Skeletal muscle satellite cell (primary cell): Measurements from ENCODE around the gene FHOD3.

Source experiments
- H3K27me3 ChIP-seq: 2 replicates; pipeline ENCODE4 v1.7.0; 2013; ENCODE audit warnings: low read length; ENCODE audit not compliant: control insufficient read depth, insufficient read depth
- H3K36me3 ChIP-seq: 2 replicates; pipeline ENCODE4 v1.7.0; 2013; ENCODE audit warnings: mild to moderate bottlenecking, control low read depth, low read length; ENCODE audit not compliant: insufficient read depth
- H3K4me1 ChIP-seq: 2 replicates; pipeline ENCODE4 v1.7.0; 2013; ENCODE audit warnings: low read length; ENCODE audit not compliant: control insufficient read depth, insufficient read depth
- H3K4me2 ChIP-seq: 2 replicates; pipeline ENCODE4 v1.7.0; 2013; ENCODE audit warnings: mild to moderate bottlenecking, low read length
- H3K4me3 ChIP-seq: 2 replicates; pipeline ENCODE4 v1.7.0; 2013; ENCODE audit warnings: low read length
- H3K9ac ChIP-seq: 2 replicates; pipeline ENCODE4 v1.7.0; 2013; ENCODE audit warnings: mild to moderate bottlenecking, low read depth, low read length, moderate library complexity
- H3K9me3 ChIP-seq: replicated peaks from 2 replicates; pipeline ENCODE4 v1.7.0; 2013; ENCODE audit warnings: mild to moderate bottlenecking, control low read depth, low read length

The FHOD3 gene

DNA sequence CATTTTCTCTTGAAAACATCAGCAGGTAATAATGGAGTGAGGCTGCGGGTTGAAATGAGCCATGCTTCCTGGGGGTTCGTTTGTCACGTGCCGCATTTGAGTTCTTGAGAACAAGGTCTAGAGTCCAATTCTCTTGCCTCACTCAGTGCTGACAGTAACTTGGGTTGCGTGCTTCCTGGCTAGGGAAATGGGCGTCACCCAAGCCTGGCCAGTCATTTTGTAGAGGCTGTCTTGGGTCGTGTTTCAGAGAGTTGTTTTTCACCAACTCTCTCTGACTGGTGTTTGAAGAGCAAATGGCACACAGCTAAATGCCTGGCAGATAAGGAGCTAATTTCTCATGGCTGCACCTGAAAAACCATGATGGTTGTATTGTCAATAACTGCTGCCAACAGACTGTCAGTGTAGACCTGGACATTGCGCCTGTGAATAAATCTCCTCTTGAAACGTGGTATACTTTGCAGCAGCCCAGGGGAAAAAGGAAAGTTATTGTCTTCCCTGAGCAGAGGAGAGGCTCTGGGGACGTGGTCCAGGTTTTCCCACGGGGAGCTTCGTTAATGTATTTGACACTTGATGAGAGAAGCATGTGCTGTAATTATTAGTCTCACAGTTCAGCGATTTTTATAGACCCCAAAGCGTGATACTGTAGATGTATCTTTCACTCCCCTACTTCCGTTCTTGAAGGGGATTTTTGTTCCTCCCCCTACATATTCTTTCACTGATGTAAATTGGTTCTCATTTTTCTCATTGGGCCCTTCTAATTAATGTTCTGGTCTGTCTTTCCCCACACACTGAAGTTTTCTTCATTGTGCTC lies 196.0 kb downstream of the FHOD3 start:
- H3K4me2 ChIP-seq, result peak overlapping the region; percentile 22
- H3K36me3 ChIP-seq, result no peaks in the 10 kb centered on the region
- H3K9me3 ChIP-seq, result no peaks in the 10 kb centered on the region
- H3K9ac ChIP-seq, result no peak overlapping the region
- H3K4me1 ChIP-seq, result no peaks in the 10 kb centered on the region
- no peak overlapping the region for H3K4me3 ChIP-seq
- no peaks in the 10 kb centered on the region for H3K27me3 ChIP-seq

DNA sequence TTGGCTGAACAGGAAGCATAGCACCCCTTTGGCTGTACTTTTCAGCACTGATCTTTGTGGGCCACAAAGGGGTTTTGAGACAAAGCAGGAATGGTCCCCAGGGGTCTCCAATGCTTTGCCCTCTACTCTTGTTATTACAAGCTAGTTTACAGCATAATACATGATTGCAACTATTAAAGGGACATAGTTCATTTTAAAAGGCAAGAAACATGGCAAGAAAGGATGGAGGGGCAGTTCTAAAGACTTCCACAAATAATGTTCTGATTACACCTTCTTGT lies 196.6 kb downstream of the FHOD3 start:
- Histone ChIP-seq H3K36me3 (no peaks in the 10 kb centered on the region), H3K9me3 (no peaks in the 10 kb centered on the region), H3K4me1 (no peaks in the 10 kb centered on the region), H3K4me2 (no peak overlapping the region), H3K9ac (no peak overlapping the region), H3K4me3 (no peak overlapping the region), H3K27me3 (no peaks in the 10 kb centered on the region)

DNA sequence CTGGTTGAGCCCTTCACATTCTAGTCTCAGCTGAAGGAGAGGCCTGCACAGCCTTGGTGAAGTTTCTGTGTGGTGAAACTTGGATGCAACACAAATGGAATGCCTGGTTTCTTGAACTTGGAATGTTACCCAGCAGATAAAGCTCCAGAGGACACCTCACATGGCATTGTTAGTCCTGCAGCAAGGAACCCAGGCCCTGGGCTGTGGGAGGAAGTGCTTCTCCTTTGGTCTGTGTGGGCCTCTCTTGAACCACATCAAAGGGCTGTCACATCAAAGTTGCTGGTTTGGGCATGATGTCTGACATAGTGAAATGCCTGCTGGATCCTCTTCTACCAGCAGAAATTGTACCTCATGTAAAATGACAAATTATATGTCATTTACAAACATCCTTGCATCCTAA lies 198.5 kb downstream of the FHOD3 start:
- Histone ChIP-seq H3K4me1 (no peaks in the 10 kb centered on the region), H3K4me2 (no peak overlapping the region), H3K9me3 (no peaks in the 10 kb centered on the region), H3K9ac (no peak overlapping the region), H3K4me3 (no peak overlapping the region), H3K27me3 (no peaks in the 10 kb centered on the region), H3K36me3 (no peaks in the 10 kb centered on the region)

DNA sequence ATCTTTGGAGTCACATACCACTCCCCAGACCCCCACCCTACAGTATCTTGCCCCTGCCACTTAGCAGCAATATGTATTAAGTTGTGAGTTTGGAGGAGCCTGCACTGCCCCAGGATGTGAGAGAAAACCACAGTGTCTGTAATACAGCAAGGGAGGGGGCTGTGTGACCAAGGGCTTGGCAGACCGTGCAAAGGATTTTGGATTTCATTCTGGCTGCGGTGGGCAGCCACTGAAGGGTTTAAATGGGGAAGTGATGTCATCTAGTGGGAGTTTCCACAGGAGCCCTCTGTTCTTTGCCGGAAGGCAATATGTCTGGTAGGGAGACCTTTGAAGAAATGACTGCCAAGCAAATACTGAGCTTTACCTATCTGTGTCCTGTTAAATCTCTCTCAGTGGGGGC lies 202.4 kb downstream of the FHOD3 start:
- H3K4me2 ChIP-seq, result no peak overlapping the region
- no peaks in the 10 kb centered on the region for H3K27me3 ChIP-seq
- H3K36me3 ChIP-seq, result no peaks in the 10 kb centered on the region
- H3K9me3 ChIP-seq, result no peaks in the 10 kb centered on the region
- H3K4me1 ChIP-seq, result no peaks in the 10 kb centered on the region
- H3K4me3 ChIP-seq, result no peak overlapping the region
- H3K9ac ChIP-seq, result no peak overlapping the region

DNA sequence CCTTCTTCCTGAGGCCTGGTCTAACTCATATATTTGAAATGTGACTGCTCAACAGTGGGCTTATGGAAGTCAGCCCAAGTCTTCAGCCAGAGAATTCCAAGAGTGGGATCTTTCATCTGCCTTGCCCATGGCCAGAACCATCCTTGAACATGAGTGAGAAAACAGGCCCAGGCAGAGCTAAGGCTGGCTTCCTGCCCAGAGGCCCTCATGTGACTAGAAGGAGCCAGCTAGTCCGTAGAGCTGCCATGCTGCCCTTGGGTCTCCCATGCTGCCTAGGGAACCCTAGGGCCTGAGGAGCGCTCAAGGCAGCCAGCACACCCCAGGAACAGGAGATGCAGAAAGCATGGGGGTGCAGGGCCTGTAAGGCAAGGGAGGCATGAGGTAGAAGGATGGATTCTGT lies 203.6 kb downstream of the FHOD3 start:
- H3K4me2 ChIP-seq, result no peak overlapping the region
- H3K27me3 ChIP-seq, result no peaks in the 10 kb centered on the region
- no peak overlapping the region for H3K4me3 ChIP-seq
- no peaks in the 10 kb centered on the region for H3K4me1 ChIP-seq
- H3K9ac ChIP-seq, result no peak overlapping the region
- no peaks in the 10 kb centered on the region for H3K36me3 ChIP-seq
- H3K9me3 ChIP-seq, result no peaks in the 10 kb centered on the region

DNA sequence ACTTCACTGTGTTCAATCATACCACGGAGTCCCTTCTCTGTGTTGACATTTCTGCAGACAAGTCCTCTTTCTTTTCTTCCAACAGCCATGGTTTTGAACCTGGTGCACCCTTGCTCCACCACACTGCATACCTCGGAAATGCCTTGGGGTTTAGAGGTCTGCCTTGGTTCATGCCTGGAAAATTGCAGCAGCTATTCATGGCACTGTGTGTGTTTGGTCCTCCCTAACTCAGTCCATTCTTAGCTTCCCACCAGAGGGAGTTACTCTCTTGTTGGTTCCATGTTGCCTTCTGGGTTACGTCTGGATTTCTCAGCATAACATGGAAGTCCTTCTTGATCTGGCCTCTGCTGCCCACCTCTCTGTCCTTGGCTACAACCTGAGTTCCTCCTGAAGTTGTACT lies 206.0 kb downstream of the FHOD3 start:
- H3K36me3 ChIP-seq, result no peaks in the 10 kb centered on the region
- H3K4me3 ChIP-seq, result no peak overlapping the region
- no peak overlapping the region for H3K9ac ChIP-seq

DNA sequence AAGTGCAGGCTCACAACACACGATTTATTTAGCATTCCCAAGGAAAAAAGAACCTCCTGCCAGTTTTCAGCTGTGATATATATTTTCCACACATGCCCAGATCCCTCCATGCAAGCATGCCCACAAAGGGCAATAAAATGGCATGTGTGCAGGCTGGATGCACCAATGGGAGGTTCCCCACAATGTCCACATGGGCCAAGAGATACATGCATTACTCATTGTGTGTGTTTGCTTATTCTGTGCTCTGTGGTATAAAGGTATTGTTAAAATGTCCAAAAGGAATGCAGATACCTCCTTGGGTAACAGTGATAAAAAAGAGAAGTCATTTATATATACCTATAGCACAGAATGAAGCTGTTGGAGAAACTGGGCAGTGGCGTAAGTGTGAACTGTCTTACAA lies 207.4 kb downstream of the FHOD3 start:
- no peaks in the 10 kb centered on the region for H3K4me1 ChIP-seq
- H3K27me3 ChIP-seq, result no peaks in the 10 kb centered on the region
- no peak overlapping the region for H3K4me2 ChIP-seq
- H3K9ac ChIP-seq, result no peak overlapping the region
- no peaks in the 10 kb centered on the region for H3K9me3 ChIP-seq
- H3K36me3 ChIP-seq, result no peaks in the 10 kb centered on the region
- no peak overlapping the region for H3K4me3 ChIP-seq

More for the DNA sequence above, 206.0 kb downstream of the FHOD3 start:
- no peaks in the 10 kb centered on the region for H3K4me1 ChIP-seq
- H3K9me3 ChIP-seq, result no peaks in the 10 kb centered on the region
- no peak overlapping the region for H3K4me2 ChIP-seq
- no peaks in the 10 kb centered on the region for H3K27me3 ChIP-seq

DNA sequence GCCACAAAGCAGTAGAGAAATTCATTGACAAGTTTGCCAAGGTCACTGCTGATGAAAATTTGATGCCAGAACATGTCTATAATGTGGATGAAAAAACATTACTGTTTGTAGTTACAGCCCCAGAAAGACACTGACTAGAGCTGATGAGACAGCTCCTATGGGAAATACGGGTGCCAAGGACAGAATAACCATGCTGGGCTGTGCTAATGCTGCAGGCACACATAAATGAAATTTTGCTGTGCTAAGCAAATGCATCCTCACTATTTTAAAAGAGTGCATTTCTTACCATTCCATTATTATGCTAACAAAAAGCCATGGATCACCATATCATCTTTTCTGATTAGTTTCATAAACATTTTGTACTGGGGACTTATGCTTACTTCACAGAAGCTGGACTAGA lies 208.2 kb downstream of the FHOD3 start:
- Histone ChIP-seq H3K9me3 (no peaks in the 10 kb centered on the region), H3K36me3 (no peaks in the 10 kb centered on the region), H3K27me3 (no peaks in the 10 kb centered on the region), H3K9ac (no peak overlapping the region), H3K4me2 (no peak overlapping the region), H3K4me1 (no peaks in the 10 kb centered on the region), H3K4me3 (no peak overlapping the region)

DNA sequence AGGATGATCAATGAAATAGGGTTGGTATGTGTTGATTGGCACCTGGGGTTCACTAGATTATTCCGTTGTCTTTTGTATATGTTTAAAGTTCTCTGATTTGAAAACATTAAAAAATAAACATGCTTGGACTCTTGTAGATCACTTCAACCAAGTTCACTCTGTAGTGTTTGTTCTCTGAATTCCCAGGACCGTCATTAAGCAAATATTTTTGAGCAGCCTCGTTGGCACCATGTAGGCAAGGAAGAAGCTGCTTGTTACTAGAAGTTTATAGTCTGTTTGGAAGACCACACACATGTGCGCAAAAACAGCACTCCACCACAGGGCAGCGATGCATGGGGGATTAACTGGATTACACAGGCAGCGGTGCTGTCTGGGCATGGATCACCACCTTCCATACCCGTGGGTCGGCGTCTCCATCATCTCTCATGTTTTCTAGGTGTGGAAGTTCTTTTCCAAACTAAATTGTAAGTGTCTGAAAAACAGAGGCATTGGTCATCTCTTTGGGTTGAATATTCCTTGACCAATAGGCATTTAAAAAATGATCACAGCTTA lies 212.2 kb downstream of the FHOD3 start:
- Histone ChIP-seq H3K27me3 (no peaks in the 10 kb centered on the region), H3K4me2 (no peak overlapping the region), H3K36me3 (no peaks in the 10 kb centered on the region), H3K4me3 (no peak overlapping the region), H3K9me3 (no peaks in the 10 kb centered on the region), H3K4me1 (no peaks in the 10 kb centered on the region), H3K9ac (no peak overlapping the region)

DNA sequence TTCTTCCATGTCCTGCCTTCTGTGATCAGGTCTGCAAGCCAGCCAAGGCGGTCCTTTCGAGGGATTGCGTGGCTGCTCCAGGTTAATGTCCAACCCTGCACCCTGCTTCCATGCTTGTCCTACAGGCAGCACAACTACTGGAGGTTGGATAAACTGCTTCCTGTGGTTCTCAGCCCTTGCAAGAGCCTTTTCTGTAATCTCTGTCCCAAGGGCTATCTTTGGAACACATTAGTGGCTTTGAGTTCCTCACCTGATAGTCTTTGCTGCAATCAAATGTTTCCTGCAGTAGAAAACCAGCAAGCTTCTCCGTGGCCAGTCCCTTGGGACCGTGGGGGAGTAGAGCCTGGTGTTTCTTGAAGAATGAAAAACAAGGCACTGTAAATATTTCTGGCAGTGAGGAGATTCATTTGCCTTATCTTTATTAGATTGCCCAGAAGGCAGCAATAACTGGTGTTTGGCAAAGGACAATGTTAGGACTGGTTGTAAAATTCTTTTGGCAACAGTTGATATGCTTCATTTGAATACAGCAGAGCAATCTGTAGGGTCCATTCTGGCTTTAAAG lies 214.4 kb downstream of the FHOD3 start:
- Histone ChIP-seq H3K9me3 (no peaks in the 10 kb centered on the region), H3K4me2 (no peak overlapping the region), H3K4me1 (no peaks in the 10 kb centered on the region), H3K4me3 (no peak overlapping the region), H3K36me3 (no peaks in the 10 kb centered on the region), H3K27me3 (no peaks in the 10 kb centered on the region), H3K9ac (no peak overlapping the region)

DNA sequence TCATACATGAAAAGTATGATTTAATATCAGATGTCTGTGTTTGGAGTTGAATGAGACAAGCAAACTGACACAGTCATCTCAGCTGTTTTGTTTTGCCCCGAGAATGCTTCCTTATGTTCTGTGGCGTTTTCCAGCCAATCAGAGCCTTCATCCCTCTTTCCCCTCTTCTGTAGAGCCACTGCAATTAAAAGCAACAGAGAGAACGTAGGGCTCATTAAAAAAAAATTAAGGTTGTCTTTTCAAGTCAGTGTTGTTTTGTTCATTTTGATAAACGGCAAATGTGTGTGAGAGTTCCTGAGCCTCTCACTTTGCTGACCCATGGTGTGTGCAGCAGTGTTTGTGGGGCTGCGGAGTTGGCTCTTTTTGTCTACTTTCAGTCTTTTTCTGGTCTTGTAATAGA lies 216.0 kb downstream of the FHOD3 start:
- H3K4me2 ChIP-seq, result no peak overlapping the region

DNA sequence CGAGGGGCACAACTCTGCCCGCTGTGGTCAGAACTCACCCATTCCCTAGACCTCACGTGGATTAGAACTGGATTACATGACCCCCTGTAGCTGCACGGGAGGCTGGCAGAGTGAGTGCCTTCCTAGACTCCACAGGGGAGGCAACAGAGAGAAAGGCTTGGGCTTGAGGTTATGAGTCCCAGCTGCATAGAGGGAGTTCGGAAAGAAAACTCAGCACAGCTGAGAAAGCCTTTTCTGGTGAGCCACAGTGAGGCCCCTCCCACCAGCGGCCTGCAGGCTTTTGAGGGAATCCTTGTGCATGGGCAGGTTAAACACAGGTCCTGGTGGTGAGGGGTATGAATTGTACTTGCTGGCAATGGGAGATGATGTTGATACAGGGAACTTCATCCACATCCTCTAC lies 217.3 kb downstream of the FHOD3 start:
- Histone ChIP-seq H3K4me3 (no peak overlapping the region), H3K4me1 (peaks cover 10% of the 10 kb centered on the region), H3K9ac (no peak overlapping the region), H3K9me3 (no peaks in the 10 kb centered on the region), H3K36me3 (no peaks in the 10 kb centered on the region), H3K4me2 (no peak overlapping the region), H3K27me3 (no peaks in the 10 kb centered on the region)

More for the DNA sequence above, 216.0 kb downstream of the FHOD3 start:
- Histone ChIP-seq H3K4me1 (no peaks in the 10 kb centered on the region), H3K9me3 (no peaks in the 10 kb centered on the region), H3K9ac (no peak overlapping the region), H3K36me3 (no peaks in the 10 kb centered on the region), H3K4me3 (no peak overlapping the region), H3K27me3 (no peaks in the 10 kb centered on the region)
